LHCN-M2 (cell line): ENCODE data around the gene KIAA0586. TPM values are rescaled to one million over a fixed set of nuclear protein-coding genes. Genes with fewer than 3 reads are reported as not detected.
"Not testable (repeated sequence)": the region's sequence is repeated elsewhere in the genome, so short reads cannot be mapped to it uniquely, and the experiment has no call there.

Experiments
- DNase-seq: peaks from one replicate; pipeline ENCODE4 v3.0.0-alpha.2; 2012; ENCODE audit warnings: low read depth
- total RNA-seq: library from RNA; depleted of rRNA; stranded (reverse); fragments of >200 nt; gene quantifications from 2 replicates; pipeline ENCODE4 v1.2.3, GENCODE V29; 2014

Gene KIAA0586
- total RNA-seq, 1 experiment from 2014 or later, result 47.6 TPM

DNA sequence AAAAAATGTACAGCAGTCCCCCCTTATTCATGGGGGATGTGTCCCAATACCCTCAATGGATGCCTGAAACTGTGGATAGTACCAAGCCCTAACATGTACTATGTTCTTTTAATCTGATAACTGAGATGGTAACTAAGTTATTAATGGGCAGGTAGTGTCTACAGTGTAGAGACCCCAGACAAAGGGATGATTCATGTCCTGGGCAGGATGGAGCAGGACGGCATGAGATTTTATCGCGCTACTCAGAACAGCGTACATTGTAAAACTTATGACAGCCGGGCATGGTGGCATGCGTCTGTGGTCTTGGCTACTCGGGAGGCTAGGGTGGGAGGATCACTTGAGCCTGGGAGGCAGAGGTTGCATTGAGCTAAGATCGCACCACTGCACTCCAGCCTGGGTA lies 37.1 kb downstream of the KIAA0586 start:
- no peak for DNase-seq

DNA sequence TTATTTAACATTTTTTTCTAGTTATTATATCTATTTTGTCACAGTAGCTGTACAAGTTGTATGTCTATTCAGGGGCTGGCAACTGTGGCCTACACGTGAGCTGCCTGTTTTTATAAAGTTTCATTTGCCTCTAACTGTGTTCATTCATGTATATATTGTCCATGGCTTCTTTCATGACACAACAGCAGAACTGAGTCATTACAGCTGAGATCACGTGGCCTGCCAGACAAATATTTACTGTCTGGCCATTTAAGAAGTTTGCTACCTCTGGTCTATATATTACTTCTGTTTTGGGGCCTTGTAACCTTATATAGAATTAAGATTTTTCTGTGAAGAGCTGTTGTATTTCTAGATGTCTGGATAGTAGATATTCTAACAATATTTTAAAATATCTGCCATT lies 37.9 kb downstream of the KIAA0586 start:
- DNase-seq, result peak; percentile 14

DNA sequence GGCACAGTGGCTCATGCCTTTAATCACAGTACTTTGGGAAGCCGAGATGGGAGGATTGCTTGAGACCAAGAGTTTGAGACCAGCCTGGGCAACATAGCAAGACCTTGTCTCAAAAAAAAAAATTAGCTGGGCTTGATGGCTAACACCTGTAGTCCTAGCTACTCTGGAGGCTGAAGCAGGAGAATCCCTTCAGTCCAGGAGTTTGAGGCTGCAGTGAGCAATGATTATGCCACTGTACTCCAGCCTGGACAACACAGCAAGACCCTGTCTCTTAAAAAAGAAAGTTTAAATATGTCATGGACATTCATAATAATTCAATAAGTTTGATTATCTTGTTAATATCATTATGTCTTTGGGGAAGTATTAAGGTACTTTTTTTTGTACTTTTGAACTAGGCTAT lies 38.9 kb downstream of the KIAA0586 start:
- no peak for DNase-seq

DNA sequence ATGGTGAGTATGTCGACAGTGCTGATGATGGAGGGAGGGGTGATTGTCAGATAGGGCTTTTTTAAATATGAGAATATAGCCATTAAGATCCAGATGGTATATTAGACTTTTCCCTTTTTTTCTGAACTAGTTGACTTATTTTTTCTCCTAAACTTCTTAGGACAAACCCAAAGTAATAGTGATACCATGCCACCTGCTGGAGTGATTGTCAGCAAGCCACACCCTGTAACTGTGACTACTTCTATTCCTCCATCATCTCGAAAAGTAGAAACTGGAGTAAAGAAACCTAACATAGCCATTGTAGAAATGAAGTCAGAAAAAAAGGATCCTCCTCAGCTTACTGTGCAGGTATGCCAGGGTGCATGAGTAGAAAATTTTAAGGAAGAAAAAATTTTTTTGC lies 40.1 kb downstream of the KIAA0586 start:
- no peak for DNase-seq

DNA sequence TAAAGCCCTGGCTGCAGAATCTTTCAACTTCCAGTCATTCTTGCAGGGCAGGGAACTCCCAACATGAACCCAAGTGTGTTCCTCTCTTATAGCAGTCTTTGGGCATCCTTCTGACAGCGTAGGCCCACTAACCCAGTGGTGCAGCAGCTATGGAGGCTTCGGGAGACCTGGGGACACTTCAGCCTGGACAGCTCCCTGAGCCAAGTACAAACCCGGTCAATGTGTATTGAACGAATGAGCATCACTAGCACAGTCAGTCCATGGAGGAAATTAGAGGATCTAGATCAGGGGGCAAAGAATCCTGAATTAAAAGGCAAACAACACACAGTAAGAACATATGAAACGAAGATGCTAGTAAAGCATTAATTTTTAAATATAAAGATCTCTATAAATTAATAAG lies 41.8 kb downstream of the KIAA0586 start:
- no peak for DNase-seq

DNA sequence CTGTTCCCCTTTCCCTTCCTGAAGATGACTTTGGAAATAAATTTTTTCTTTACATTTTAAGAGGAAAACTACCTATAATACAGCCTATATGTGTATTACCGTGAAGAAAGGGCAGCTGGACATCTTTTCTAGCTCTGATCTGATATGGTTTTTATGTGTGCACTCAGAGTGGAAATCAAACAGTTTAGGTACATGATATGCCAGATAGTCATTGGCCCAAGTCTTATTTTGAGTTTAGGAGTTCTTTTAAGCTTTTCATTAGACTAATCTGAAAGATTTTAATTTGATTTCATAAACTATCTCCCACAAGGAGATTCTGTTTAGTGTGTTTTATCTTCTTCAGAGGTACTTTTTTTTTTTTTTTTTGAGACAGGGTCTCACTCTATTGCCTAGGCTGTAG lies 48.8 kb downstream of the KIAA0586 start:
- DNase-seq, result no peak

DNA sequence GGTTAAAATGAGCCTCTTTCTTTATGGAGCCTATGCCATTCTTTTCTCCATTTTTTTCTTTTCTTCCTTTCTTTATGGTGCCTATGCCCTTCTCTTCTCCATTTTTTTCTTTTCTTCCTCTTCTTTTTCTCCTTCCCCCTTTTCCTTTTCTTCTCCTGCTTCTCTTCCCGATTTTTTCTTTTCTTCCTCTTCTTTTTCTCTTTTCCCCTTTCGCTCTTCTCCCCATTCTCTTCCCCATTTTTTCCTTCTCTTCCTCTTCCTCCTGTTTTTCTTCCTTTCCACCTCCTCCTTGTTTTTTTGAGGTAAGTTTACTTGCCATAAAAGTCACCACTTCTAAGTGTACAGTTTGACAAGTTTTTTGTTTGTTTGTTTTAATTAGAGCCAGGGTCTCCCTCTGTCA lies 50.1 kb downstream of the KIAA0586 start:
- no peak for DNase-seq

DNA sequence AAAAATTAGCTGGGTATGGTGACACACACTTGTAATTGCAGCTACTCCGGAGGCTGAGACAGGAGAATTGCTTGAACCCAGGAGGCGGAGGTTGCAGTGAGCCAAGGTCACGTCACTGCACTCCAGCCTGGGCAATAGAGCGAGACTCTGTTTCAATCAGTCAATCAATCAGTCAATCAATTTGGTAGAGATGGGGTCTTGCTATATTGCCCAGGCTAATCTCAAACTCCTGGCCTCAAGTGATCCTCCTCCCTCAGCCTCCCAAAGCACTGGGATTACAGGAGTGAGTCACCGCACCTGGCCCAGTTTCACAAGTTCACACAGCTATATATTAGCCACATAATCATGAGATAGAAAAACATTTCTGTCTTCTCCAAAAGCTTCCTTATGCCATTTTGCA lies 50.8 kb downstream of the KIAA0586 start:
- not testable (repeated sequence) for DNase-seq

DNA sequence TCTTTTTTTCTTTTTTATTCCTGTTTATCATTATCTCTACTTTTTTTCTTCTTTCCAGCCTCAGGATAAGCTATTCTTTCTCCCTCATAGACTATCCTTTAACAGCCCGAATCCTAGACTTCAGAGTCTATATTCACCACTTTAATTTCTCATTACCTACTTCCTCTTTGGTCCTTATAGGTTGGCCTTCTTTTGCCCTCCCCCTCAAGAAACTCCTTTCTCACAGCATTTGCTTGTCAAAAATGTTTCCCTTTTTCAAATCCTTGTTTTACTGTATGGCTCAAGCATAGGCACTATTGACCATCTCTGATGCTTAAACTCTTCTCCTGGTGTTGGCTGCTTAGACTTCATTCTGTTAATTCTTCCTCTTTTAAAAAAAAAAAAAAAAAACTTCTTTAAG lies 52.5 kb downstream of the KIAA0586 start:
- no peak for DNase-seq

DNA sequence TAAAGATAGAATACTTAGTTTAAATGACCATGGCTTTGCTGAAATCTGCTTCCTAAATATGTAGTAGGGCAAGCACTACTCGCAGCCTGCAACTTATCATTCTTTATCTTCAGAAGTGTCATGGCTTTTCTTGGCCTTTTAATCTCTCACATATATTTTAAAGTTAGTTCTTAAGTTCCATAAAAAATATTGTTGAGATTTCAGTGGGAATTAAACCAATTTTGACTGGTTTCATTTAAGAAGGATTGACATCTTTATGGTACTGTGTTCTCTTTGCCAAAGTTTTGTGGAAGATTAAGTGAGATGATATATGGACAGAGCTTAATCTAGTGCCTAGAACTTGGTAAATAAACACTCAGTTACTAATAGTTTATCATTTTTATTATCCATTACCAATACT lies 56.7 kb downstream of the KIAA0586 start:
- no peak for DNase-seq

DNA sequence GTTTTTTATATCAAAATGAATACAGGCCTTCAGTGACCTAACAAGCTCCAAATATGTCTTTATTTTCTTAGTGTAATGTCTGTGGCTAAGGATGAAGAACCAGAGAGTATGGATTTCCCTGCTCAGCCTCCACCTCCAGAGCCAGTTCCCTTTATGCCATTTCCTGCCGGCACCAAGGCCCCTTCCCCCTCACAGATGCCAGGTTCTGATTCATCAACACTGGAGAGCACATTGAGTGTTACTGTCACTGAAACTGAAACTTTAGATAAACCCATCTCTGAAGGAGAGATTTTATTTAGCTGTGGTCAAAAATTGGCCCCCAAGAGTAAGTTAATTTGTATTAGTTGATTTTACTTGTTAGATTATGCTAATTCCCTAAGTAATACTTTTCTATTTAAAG lies 61.0 kb downstream of the KIAA0586 start:
- DNase-seq, result peak; percentile 77

DNA sequence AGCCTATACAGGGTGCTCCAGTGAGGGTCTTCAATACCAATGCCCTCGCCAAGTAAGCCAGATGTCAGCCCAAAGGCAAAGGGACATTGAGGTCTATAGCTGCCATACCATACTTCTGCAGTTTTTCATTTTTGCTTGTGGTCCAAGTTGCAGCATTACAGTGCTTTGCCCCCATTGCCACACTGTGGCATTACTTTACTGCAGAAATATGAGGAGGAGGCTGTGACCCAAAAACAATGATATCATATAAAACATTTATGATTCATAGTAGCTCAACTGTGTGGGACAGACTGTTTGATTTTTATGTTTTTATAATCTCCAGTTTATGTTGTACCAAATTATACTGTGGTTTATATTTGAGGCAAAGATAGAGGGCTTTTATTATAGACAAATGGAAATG lies 64.1 kb downstream of the KIAA0586 start:
- peak; percentile 58 for DNase-seq

DNA sequence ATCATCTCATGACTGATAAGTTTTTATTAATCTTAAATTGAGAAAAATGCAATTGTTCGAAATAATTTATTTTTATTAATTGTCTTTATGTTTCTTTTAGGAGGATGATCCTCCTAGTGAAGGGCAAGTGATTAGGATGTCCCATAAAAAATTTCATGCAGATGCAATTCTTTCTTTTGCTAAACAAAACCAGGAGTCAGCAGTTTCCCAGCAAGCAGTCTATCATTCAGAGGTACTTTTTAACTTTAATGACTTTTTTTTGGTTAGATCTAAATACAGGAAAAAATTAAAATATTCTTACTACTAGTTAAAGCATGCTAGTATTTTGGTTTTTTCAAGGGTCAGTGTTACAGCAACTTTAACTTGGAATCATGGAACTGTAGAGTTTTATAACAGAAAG lies 64.5 kb downstream of the KIAA0586 start:
- DNase-seq, result no peak

DNA sequence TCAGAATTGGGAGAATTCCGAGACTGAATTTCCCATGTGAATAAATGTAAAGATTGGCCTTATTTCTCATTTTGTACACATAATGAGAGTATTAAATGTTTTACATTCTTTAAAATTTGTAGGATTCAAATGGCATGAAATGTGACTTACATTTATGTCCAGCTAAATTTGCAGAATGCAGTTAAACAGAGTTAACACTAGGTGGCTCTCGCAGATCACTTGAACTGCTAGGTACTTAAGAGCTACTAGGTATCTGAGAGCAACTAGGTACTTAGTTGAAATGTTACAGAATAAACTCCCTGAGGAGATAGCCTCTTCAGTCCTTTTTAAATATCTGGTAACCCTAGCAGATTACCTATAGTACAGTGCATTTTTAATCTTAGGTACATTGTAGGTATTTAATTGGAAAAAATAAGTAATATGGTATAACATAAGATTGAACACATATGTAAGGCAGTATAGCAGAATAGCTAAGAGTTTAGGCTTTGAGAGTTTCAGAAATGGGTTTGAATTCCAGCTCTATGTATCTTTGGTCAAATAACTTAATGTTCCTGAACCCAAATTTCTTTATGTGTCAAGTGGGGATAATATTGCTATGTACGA lies 73.8 kb downstream of the KIAA0586 start:
- DNase-seq, result peak; percentile 53

DNA sequence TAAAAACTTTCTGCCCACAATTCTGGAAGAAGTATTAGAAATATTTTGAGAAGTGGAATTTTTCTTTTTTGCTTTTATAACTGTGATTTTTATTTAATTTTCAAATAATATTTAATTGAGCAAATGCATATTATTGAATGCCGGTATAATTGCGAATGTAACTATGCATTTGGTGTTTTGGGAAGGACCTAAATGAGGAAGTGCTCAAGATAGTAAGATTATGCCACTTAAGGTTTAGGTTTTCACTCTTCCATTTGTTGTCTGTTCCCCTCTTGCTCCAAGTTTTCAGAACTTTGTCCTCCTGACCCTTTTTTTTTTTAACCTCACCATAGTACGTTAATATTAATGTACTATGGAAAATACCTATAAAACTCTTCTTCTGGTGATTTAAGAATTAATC lies 85.8 kb downstream of the KIAA0586 start:
- no peak for DNase-seq

DNA sequence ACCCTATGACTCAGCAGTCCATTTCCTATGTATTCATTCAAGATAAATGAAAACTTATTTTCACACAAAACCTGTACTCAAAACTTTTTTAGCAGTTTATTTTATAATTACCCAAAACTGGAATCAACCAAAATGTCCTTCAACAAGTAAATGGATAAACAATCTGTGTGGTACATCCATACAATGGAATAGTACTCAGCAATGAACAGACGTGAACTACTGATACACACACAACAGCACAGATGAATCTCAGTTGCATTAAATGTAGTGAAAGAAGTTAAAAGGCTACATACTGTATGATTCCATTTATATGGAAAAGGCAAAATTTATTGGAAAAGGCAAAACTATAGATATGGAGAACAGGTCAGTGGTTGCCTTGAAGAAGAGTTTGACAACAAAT lies 90.1 kb downstream of the KIAA0586 start:
- DNase-seq, result no peak

DNA sequence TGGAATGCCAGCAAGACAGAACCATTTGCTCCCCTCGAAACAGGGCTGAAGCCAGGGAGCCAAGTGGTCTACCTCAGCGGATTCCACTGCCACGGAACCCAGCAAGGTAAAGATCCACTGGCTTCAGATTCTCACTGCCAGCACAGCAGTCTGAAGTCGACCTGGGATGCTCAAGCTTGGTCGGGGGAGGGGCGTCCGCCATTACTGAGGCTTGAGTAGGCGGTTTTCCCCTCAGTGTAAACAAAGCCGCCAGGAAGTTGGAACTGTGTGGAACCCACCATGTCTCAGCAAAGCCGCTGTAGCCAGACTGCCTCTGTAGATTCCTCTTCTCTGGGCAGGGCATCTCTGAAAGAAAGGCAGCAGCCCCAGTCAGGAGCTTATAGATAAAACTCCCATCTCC lies 98.2 kb downstream of the KIAA0586 start:
- not testable (repeated sequence) for DNase-seq

DNA sequence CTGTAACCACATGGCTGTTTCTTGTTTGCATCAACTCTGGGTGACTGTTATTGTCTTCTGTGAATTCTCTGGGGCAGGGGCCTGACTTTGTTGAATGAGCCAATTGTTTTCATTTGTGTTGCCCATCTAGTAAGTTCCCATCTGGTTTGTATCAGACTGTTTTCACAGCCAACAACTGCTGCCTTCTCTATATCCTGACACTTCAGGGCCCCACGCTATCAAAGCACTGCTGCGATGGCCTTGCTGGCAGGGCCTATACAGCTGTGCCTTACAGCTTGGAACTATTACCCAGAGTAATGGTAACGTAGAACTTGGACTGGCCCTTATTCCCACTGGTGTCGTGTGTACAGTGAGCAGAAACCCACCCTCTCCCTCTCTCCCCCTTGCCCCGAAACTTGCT lies 105.9 kb downstream of the KIAA0586 start:
- DNase-seq, result no peak

DNA sequence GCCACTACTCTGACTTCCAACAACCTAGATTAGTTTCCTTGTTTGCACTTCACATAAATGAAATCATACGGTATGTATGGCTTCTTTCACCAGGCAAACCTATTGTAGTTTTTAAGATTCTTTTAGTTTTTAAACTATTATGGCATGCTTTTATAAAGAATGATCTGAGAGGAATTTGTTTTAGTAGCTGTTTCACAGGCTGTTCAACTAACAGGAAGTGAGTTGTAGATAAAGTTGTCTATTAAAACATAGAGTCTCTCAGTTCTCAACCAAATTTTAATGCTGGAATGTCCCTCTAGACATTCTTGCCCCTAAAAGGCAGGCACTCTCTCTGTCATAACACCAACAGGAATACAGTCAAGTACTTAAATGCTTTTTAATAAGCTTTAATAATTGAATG lies 107.5 kb downstream of the KIAA0586 start:
- DNase-seq, result no peak

DNA sequence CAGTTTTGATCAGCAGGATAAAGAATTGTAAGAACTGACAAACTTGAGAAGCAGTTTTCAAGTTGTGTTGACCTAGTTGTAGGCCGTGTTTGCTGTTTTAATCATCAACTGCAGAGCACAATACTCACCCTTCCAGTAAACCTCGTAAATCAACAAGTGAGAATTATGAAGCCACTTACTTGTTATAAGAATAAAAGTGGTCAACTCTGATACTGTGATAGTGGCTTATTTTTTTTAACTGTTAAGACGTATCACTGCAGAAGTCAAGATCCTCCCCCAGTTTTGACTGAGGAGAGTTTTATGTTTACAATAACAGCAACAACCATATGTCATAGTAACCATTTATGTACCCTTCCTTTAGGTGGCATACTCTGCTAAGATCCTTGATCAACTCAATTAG lies 109.5 kb downstream of the KIAA0586 start:
- no peak for DNase-seq

DNA sequence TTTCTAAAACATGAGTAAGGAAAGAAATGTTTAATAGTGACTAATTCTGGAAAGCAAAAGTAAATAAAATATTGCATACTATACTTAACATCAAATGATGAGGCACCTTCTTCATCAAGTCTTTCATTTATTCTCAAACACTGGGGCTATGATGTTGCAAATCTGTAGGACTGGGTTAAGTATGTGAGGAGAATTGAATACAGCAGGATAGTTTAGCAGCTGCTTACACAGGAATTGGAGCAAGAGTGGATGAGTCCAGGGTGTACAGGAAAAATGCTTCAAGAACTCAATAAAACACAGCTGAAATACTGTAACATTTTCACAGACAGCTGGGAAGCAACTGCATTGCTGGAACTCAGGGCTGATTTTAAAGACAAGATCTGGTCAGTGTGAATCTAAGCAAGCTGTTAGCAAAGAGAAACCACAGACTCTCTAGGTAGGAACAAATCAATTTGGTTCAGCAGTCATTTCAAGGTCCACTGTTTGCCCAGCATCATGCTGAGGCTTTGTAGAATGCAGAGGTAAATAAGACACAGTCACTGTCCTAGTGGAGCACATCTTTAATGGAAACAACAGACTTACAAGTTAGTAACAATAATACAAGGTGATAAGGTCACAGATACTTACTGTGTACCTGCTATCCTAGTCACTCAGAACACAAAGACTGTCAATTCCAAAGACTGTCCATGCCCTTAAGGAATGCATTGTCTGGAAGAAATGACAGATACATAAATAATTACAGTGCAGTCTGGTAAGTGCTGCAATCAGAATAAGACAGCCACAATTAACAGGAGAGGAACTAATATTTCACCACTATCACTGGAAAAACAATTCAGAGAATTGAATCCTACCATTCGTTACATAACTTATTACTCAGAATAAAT lies 113.5 kb downstream of the KIAA0586 start:
- DNase-seq, result peak; percentile 41

DNA sequence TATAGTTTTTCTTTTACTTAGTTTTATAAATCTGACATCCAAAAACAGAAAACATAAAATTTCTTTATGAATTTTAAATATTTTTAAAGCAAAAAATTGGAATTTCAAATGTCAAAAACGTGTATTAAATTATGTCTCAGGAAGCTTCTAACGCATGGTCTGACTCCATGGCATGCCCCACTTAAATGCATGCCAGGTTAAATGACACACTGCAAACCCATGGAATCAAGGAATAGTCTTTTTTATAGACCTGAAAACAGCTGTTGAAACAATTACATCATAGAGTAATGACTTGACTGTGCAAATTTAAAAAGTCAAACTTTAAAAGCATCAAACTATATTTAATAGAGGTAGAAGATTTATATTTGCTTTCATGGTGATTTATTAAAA lies 114.1 kb downstream of the KIAA0586 start:
- peak; percentile 50 for DNase-seq

DNA sequence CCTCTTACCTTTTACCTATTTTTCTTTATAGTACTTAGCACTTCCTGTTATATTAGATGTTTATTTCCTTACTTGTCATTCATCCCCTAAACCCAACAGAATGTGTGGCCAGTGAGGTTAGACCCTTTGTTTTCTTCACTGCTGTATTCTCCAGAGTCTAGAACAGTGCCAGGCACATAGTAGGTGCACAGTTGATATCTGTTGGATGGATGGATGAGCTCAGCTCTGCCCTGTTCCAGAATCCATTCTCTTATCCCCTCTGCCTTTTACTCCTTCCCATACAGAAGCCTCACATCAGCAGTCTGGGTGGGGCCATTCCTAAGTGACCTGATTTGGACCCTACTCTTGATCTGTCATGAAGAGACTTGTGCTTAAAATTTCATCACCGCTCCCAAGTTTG lies 115.7 kb downstream of the KIAA0586 start:
- no peak for DNase-seq
